Body of pancreas (tissue), 4 donors: ENCODE measurements around the gene MAJIN. TPM values are rescaled to one million over a fixed set of nuclear protein-coding genes. Genes with fewer than 3 reads are reported as not detected.

Source experiments
- ATAC-seq: fragments of 150-250 bp; one replicate; pipeline ENCODE4 v1.9.1; 2016
- DNase-seq, 4 donors: peaks; one replicate each; pipeline ENCODE4 v3.0.0-alpha.2; 2019
- H3K27ac ChIP-seq, 4 donors: fragments of 200-600 bp; sonication (generic); 1 replicate in 3 of 4; 2 replicates in 1 of 4; pipeline versions ENCODE4 v1.5.1 to v1.6.1; 2016 to 2019; ENCODE audit warnings: mild to moderate bottlenecking in 1 of 4, mixed read lengths in 1 of 4, moderate library complexity in 1 of 4
- H3K27me3 ChIP-seq, 2 donors: fragments of 200-600 bp; sonication (generic); one replicate each; pipeline ENCODE4 v1.6.0; 2016; ENCODE audit warnings: mild to moderate bottlenecking in 1 of 2
- H3K36me3 ChIP-seq, 2 donors: fragments of 200-600 bp; sonication (generic); replicated peaks in 1 of 2; 2 replicates each; pipeline ENCODE4 v1.5.1; 2016; ENCODE audit warnings: low read depth in 2 of 2; ENCODE audit not compliant: insufficient read depth in 1 of 2
- H3K4me1 ChIP-seq: fragments of 200-600 bp; sonication (generic); one replicate; pipeline ENCODE4 v1.6.0; 2016
- H3K4me3 ChIP-seq, 2 donors: fragments of 200-600 bp; sonication (generic); 1 replicate in 1 of 2; 2 replicates in 1 of 2; pipeline ENCODE4 v1.5.1; 2016 to 2019
- H3K9me3 ChIP-seq, 3 donors: fragments of 200-600 bp; sonication (generic); 1 replicate in 2 of 3; 2 replicates in 1 of 3; pipeline ENCODE4 v1.5.1; 2016
- POLR2A ChIP-seq, 3 donors: fragments of 450-650 bp; IDR thresholded peaks; one replicate each; pipeline ENCODE4 v1.6.1; 2016; ENCODE audit warnings: antibody characterized with exemption in 3 of 3, mild to moderate bottlenecking in 2 of 3
- WGBS, 2 donors: methylation state at CpG; one replicate each; pipeline ENCODE4 v1.1.5; 2017; 5-methylcytosine and 5-hydroxymethylcytosine counted together
- intact Hi-C: fragments of 100-400 bp; cut with DNase I; formaldehyde crosslinking; loops from one replicate; pipeline ENCODE4 v1.15.1; 2023
- total RNA-seq, 2 donors: library from RNA; depleted of rRNA; stranded (reverse); fragments of >200 nt; gene quantifications; one replicate each; pipeline ENCODE4 v1.1.0, GENCODE V29; 2016
- TF ChIP-seq, protein P1 (sequence below), 7 experiments: fragments of 450-650 bp in 4 of 7; fragments of 200-600 bp in 3 of 7; sonication (generic) in 3 of 7; IDR thresholded peaks; one replicate each; pipeline ENCODE4 v1.5.1; 2016 to 2019; ENCODE audit warnings: antibody characterized with exemption in 7 of 7

The MAJIN gene
- total RNA-seq, 2 donors from 2014 or later, result 0.78 TPM; not detected in 1

- Histone ChIP-seq H3K36me3 (no peaks in the 10 kb centered on the region), H3K4me1 (no peaks in the 10 kb centered on the region), H3K27ac (no peak overlapping the region), H3K27me3 (no peaks in the 10 kb centered on the region), H3K9me3 (no peaks in the 10 kb centered on the region), H3K4me3 (no peak overlapping the region)
- ATAC-seq (no peak), DNase-seq (no peak)
- intact Hi-C loops, result no loop called here
- WGBS, 2 donors, result 61 to 67% methylated on average over 3 of the region's 3 CpGs
- TF ChIP-seq POLR2A (IDR thresholded peaks at IDR 0.05), result no peak
- TF ChIP-seq, protein P1, sequence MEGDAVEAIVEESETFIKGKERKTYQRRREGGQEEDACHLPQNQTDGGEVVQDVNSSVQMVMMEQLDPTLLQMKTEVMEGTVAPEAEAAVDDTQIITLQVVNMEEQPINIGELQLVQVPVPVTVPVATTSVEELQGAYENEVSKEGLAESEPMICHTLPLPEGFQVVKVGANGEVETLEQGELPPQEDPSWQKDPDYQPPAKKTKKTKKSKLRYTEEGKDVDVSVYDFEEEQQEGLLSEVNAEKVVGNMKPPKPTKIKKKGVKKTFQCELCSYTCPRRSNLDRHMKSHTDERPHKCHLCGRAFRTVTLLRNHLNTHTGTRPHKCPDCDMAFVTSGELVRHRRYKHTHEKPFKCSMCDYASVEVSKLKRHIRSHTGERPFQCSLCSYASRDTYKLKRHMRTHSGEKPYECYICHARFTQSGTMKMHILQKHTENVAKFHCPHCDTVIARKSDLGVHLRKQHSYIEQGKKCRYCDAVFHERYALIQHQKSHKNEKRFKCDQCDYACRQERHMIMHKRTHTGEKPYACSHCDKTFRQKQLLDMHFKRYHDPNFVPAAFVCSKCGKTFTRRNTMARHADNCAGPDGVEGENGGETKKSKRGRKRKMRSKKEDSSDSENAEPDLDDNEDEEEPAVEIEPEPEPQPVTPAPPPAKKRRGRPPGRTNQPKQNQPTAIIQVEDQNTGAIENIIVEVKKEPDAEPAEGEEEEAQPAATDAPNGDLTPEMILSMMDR (IDR thresholded peaks at IDR 0.05), result no peak
Measured at GRCh38 chr11:64959498-64959897, 12.4 kb downstream of the MAJIN start.

GRCh38 chr11:64954201-64954600, 17.7 kb downstream of the MAJIN start:
- DNase-seq (no peak), ATAC-seq (no peak)
- WGBS, 2 donors, result 49 to 50% methylated on average over 5 of the region's 5 CpGs
- no peaks in the 10 kb centered on the region for H3K27me3 ChIP-seq
- no peak overlapping the region for H3K27ac ChIP-seq
- no peaks in the 10 kb centered on the region for H3K9me3 ChIP-seq
- H3K4me3 ChIP-seq, result no peak overlapping the region
- H3K36me3 ChIP-seq, result no peaks in the 10 kb centered on the region
- intact Hi-C loops, result no loop called here
- H3K4me1 ChIP-seq, result no peaks in the 10 kb centered on the region
- no peak for TF ChIP-seq POLR2A (IDR thresholded peaks at IDR 0.05)
- TF ChIP-seq, protein P1 (IDR thresholded peaks at IDR 0.05), result no peak

DNA sequence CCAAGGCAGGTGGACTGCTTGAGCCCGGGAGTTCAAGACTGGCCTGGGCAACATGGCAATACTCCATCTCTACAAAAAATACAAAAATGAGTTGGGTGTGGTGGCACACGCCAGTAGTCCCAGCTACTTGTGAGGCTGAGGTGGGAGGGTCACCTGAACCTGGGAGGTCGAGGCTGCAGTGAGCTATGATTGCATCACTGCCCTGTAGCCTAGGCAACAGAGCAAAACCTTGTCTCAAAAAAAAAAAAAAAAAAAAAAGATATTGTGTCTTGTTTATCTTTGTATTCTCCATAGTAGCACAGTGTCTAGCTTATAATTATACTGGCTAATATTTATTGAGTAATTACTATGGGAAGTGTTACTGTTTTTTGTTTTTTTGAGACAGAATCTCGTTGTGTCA, 20.4 kb downstream of the MAJIN start:
- no peak for TF ChIP-seq POLR2A (IDR thresholded peaks at IDR 0.05)
- TF ChIP-seq, protein P1 (IDR thresholded peaks at IDR 0.05), result no peak

DNA sequence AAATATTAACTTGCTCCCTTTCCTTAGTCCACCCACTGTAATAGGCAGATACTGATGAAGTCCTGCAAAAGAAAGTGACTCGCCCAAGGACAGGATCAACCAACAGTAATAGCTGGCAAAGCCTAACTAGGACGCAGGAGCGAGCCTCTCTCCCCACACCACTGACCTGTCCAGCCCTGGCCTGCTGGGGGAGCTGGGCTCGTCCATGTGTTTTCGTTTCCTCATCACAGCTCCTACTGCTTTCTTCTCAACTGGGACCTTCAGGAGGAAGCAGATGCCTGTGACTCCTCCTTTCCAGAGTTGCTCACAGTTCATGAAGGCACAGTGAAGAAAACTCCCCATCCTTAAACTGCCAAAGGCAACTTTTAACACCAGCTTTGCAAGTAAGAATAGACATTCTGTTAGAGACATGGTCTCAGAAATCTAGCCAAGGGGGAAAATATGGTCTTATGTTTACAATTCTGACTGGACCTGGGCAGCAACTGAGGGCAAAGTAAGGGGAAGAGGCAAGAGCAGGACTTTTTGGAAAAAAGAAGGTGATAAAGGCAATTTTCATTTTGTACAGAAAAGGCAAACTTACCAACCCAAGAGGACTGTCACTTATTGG, 24.6 kb downstream of the MAJIN start:
- Histone ChIP-seq H3K27ac (no peak overlapping the region), H3K9me3 (no peaks in the 10 kb centered on the region), H3K36me3 (no peaks in the 10 kb centered on the region), H3K27me3 (no peaks in the 10 kb centered on the region), H3K4me3 (no peak overlapping the region), H3K4me1 (no peaks in the 10 kb centered on the region)
- intact Hi-C loops, result no loop called here
- DNase-seq, result no peak
- no peak for TF ChIP-seq POLR2A (IDR thresholded peaks at IDR 0.05)
- TF ChIP-seq, protein P1 (IDR thresholded peaks at IDR 0.05), result no peak
- ATAC-seq, result no peak
- WGBS, 2 donors, result 57 to 63% methylated on average over 5 of the region's 5 CpGs

More for the DNA sequence above, 20.4 kb downstream of the MAJIN start:
- no peaks in the 10 kb centered on the region for H3K9me3 ChIP-seq
- ATAC-seq (no peak), DNase-seq (no peak)
- H3K4me1 ChIP-seq, result no peaks in the 10 kb centered on the region
- H3K36me3 ChIP-seq, result no peaks in the 10 kb centered on the region
- intact Hi-C loops, result no loop called here
- no peak overlapping the region for H3K27ac ChIP-seq
- WGBS, 2 donors, result 45 to 68% methylated on average over 3 to 4 of the region's 4 CpGs
- no peak overlapping the region for H3K4me3 ChIP-seq
- H3K27me3 ChIP-seq, result no peaks in the 10 kb centered on the region

DNA sequence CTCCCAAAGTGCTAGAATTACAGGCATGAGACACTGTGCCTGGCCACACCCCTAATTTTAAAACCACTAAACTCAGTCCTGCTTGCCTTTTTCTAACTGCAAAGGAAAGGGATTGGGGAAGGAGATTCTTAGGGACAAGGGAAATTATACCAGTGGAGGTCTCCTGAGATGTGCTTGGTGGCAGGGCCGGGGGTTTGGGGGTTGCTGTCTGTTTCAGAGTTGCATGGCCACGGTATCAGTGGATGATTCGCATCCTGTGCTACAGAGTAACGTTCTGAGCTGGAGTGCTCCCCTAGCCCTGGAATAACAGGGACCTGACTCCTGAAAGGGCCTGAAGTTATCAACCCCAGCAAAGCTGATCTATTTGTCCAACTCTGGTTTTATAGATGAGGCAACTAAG, 35.4 kb downstream of the MAJIN start:
- H3K27me3 ChIP-seq, result no peaks in the 10 kb centered on the region
- 83 to 92% methylated on average over 4 of the region's 4 CpGs for WGBS, 2 donors
- H3K4me3 ChIP-seq, result no peak overlapping the region
- H3K36me3 ChIP-seq, result peaks cover 0 to 6% of the 10 kb centered on the region in 2 donors
- no peak overlapping the region for H3K27ac ChIP-seq
- TF ChIP-seq, protein P1 (IDR thresholded peaks at IDR 0.05), result no peak
- TF ChIP-seq POLR2A (IDR thresholded peaks at IDR 0.05), result no peak
- intact Hi-C loops, result no loop called here
- no peaks in the 10 kb centered on the region for H3K9me3 ChIP-seq
- DNase-seq (no peak), ATAC-seq (no peak)
- peaks cover 26% of the 10 kb centered on the region for H3K4me1 ChIP-seq
